Measurements from ENCODE around the gene AFDN.

GRCh38 chr6:168004945-168005344 lies 178.2 kb downstream of the AFDN start:
- TF ChIP-seq CTCF (IDR thresholded peaks at IDR 0.05; ENCODE audit: insufficient read depth, low read length, poor library complexity, severe bottlenecking) = no peak
- TF ChIP-seq EZH2phosphoT487 (conservative IDR thresholded peaks at IDR 0.05; ENCODE audit: low read length) = no peak

Data from SU-DHL-6 (cell line).